BE2C (cell line): ENCODE measurements around the gene CRABP2.

ENCODE experiments used
- DNase-seq: peaks from one replicate; pipeline ENCODE4 v3.0.0-alpha.2; 2020
- H3K27me3 ChIP-seq: fragments of 250-450 bp; sonication (Bioruptor Pico); 2 replicates; pipeline ENCODE4 v1.5.1; 2020; ENCODE audit warnings: mild to moderate bottlenecking
- H3K36me3 ChIP-seq: fragments of 250-450 bp; sonication (Bioruptor Pico); 2 replicates; pipeline ENCODE4 v1.5.1; 2020; ENCODE audit warnings: mild to moderate bottlenecking
- H3K4me1 ChIP-seq: fragments of 250-450 bp; sonication (Bioruptor Pico); 2 replicates; pipeline ENCODE4 v1.5.1; 2020
- H3K4me3 ChIP-seq: 2 replicates; pipeline ENCODE4 v1.5.1; 2011; ENCODE audit warnings: low read depth, low read length
- H3K9me3 ChIP-seq: fragments of 250-450 bp; sonication (Bioruptor Pico); 2 replicates; pipeline ENCODE4 v1.5.1; 2020
- CTCF ChIP-seq: IDR thresholded peaks from 2 replicates; pipeline ENCODE4 v1.5.1; 2012; ENCODE audit warnings: mild to moderate bottlenecking, low read depth, low read length

Gene CRABP2

DNA sequence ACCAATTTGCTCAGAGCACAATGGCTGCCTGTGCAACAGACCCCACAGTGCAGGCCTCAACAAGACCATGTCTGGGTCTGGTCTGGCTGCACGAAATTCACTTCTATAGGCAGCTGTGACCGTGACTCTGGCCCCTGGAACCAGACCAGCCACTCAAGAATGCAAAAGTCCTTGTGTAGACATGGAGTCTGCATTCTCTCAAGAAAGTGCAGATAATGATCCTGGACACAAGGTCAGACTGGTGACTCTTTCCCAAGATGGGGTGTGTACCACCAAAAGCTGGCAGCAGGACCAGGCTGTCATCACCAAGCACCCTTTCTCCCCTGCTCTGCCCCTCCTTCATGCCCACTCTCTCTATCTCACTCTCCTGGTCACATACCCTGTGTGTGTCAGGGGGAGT is 15.7 kb upstream of the CRABP2 start:
- H3K36me3 ChIP-seq = peaks cover 38% of the 10 kb centered on the region
- DNase-seq = no peak
- no peak overlapping the region for H3K4me3 ChIP-seq
- peaks cover 3% of the 10 kb centered on the region for H3K4me1 ChIP-seq
- H3K27me3 ChIP-seq = no peaks in the 10 kb centered on the region
- no peak for TF ChIP-seq CTCF
- H3K9me3 ChIP-seq = no peaks in the 10 kb centered on the region

DNA sequence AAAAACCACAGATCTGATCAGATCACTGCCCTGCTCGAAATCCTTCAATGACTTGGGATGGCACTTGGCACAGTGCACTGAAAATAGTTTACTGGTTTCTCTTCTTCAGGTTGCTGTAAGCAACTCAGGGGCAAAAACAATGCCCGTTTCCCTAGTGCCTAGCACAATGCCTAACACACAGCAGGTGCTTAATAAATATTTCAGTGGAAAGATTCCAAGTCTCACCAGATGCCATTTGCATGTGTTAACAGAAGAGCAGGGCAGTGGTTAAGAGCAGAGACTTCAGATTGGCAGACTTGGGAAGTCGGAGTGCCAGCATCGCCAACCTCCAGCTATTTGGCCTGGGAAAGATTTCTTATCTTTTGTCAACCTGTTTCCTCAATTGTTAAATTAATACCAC is 12.0 kb upstream of the CRABP2 start:
- Histone ChIP-seq H3K36me3 (peaks cover 8% of the 10 kb centered on the region), H3K4me3 (no peak overlapping the region), H3K9me3 (no peaks in the 10 kb centered on the region), H3K4me1 (peaks cover 6% of the 10 kb centered on the region), H3K27me3 (no peaks in the 10 kb centered on the region)
- DNase-seq = no peak
- TF ChIP-seq CTCF = no peak

DNA sequence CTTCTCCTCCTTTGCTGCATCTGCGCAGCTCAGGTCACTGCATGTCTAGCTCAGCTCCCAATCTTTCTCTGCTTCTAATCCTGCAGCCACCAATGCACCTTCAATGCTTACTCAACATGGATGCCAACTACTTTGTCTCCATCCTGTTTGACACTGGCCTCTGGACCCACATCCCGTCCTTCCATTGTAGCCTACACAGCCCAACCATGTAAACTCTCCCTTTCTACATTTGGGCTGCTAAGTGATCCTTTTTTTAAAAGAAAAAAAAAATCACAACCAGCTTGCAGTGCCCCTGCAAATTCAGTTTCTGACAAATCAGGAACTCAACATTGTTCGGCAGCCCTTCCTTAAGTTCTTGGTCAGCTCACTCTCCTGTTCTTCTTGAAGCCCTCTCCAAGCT is 9.4 kb upstream of the CRABP2 start:
- Histone ChIP-seq H3K4me3 (no peak overlapping the region), H3K4me1 (peaks cover 22% of the 10 kb centered on the region), H3K9me3 (no peaks in the 10 kb centered on the region), H3K36me3 (no peaks in the 10 kb centered on the region), H3K27me3 (no peaks in the 10 kb centered on the region)
- no peak for TF ChIP-seq CTCF
- DNase-seq = no peak

DNA sequence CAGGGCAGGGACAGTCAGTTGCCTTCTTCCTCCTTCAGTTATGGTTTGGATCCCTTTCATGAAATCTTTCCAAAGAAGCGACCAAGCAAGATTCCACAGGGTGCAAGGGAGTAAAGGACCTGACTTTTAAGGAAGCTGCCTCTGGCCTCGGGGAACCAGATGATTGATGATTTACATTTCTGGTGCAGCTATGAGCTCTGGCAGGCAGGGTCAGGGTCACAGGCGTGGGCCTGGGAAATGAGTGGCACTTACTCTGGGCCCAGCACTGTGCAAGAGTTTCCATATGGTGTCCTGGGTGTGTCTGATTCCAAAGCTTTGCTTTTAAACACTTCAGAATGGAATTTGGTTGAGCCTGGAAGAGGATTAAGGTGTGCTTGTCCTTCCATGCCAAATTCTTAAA is 7.2 kb upstream of the CRABP2 start:
- no peak for TF ChIP-seq CTCF
- H3K27me3 ChIP-seq = no peaks in the 10 kb centered on the region
- H3K4me3 ChIP-seq = no peak overlapping the region
- H3K36me3 ChIP-seq = no peaks in the 10 kb centered on the region
- no peak for DNase-seq
- peaks cover 44% of the 10 kb centered on the region for H3K4me1 ChIP-seq
- no peaks in the 10 kb centered on the region for H3K9me3 ChIP-seq

GRCh38 chr1:156711011-156711817 is 5.8 kb upstream of the CRABP2 start:
- H3K27me3 ChIP-seq = no peaks in the 10 kb centered on the region
- no peaks in the 10 kb centered on the region for H3K36me3 ChIP-seq
- H3K4me1 ChIP-seq = peaks cover 48% of the 10 kb centered on the region
- no peak overlapping the region for H3K4me3 ChIP-seq
- no peaks in the 10 kb centered on the region for H3K9me3 ChIP-seq
- peak; percentile 78 for DNase-seq
- no peak for TF ChIP-seq CTCF

DNA sequence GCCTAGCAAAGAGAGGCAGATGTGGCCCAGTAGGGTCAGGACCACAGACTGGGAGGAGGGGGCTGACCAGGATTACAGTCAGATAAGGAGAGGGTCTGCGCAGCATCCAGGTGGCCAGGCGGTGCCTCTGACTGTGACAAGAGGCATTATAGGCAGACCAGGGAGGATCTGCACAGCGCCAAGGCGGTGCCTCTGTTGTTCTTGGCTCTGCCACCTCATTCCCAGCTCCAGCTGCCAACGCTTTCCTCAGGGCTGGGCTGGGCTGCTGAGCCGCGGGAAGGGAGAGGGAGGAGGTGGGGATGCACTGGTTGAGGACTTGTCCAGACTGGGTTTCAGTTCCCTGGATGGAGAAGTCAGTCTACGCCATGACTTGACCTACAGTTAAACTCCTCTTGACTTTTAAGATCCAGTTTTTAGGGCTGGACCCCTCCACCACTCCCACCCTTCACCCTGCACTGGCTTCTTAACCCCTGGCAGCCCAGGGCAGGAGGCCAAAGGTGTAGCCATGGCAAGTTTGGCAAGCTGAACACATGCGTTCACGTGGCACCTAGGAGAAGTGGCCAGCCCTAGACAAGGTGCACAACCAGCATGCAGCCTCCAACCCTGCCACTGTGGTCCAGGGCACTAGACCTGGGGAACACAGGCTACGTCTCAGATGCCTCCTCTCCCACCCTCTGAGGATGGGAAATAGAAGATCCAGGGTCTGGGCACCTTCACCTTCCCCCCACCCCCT is 4.5 kb upstream of the CRABP2 start:
- Histone ChIP-seq H3K36me3 (no peaks in the 10 kb centered on the region), H3K9me3 (no peaks in the 10 kb centered on the region), H3K4me3 (no peak overlapping the region), H3K4me1 (peaks cover 53% of the 10 kb centered on the region), H3K27me3 (peaks cover 4% of the 10 kb centered on the region)
- peak; percentile 78 for DNase-seq
- TF ChIP-seq CTCF = no peak
